ENCODE measurements around the gene BMPR1B.
"Not testable (repeated sequence)": the region's sequence is repeated elsewhere in the genome, so short reads cannot be mapped to it uniquely, and the experiment has no call there.

The BMPR1B gene

DNA sequence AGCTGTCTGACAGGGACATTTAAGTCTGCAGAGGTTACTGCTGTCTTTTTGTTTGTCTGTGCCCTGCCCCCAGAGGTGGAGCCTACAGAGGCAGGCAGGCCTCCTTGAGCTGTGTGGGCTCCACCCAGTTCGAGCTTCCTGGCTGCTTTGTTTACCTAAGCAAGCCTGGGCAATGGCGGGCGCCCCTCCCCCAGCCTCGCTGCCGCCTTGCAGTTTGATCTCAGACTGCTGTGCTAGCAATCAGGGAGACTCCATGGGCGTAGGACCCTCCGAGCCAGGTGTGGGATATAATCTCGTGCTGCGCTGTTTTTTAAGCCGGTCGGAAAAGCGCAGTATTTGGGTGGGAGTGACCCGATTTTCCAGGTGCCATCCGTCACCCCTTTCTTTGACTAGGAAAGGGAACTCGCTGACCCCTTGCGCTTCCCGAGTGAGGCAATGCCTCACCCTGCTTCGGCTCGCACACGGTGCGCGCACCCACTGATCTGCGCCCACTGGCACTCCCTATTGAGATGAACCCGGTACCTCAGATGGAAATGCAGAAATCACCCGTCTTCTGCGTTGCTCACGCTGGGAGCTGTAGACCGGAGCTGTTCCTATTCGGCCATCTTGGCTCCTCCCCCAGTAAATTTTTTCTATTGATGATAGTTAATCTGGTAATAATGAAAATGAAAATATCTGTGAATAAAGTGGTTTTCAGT, 83.6 kb downstream of the BMPR1B start:
- not testable (repeated sequence) for FAIRE-seq

DNA sequence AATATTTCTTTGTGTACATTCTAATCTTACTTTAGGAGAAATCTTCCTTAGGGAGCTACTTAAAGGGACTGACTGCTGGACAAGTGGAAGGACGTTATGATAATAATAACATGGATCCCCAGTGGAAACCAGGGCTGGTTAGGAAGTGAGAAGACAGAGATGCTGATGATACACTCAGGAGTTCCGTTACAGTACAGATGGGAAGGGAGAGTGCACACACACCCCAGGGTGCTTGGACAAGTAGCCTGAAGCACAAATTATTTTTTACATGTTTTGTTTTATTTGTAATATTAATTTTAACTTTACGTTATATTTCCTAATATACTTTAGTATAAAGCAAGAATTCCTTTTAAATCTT, 84.1 kb downstream of the BMPR1B start:
- FAIRE-seq, result no peak

DNA sequence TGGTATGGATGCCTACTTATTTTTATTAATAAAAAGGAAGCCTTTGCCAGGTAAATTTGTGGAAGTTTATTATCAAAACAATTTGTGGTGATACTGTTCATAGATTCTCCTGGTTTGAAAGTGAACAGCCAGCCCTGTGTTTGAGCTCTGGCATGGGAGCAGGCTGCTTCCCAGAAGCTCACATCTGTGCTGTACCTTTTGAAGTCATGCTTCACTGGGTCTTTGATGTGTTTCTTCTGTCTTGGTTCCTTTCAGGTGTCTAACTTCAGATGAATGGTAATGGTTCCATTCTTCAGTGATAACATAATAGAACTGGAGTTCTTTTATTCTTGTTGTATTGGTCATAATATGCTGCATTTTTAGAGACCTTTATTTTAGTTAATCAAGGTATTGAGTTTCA, 85.5 kb downstream of the BMPR1B start:
- no peak for FAIRE-seq

DNA sequence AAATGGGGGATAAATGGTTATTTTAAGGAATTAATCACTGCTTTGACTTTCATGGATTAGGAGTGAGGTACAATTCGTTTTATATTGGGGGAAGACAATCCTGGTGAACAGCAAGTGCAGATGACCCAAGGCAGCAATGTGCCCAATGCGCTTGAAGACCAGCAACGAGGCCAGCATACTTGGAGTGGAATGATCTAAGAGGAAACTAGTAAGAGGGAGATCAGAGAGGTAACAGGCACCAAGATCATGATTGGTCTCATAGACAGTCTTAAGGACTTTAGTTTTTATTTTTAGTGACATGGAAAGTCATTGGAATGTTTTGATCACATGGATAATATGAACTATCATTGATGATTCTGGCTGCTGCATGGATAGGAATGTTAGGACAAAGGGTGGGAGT, 90.6 kb downstream of the BMPR1B start:
- no peak for FAIRE-seq

DNA sequence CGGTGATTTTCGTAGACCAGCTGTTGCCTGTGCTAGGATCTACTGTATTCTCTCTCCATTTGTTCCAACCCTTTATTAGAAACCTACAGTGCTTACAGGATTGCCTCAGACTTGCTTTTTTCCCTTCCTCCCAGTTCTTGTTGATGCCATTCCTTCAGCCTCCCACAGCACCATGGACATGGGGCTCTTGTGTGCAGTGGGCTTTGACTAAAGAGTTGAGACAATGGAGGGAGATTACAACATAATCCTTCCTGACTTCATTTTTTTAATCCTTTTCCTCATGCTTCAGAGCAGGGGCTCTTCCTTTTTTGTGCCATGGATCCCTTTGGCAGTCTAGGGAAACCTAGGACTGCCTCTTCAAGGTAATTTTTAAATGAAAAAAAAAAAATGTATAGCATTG, 92.1 kb downstream of the BMPR1B start:
- FAIRE-seq, result no peak

DNA sequence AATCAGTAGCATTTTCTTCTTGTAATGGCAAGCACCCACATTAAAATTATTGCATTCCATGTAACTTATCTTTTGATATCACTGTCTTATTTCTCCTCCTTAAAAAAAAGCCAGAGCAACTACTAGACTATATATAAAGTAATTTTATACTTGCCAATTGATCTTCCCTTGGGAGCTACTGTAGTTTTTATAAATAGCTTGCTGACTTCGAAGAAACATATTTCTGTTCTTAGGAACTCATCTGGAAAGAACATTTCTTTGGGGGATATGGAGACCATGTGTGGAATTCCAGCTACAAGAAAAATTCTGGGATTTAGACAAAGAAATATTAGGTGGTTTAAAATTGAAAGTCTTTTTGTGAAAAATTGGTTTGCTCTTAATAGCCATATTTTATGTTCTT, 94.9 kb downstream of the BMPR1B start:
- no peak for FAIRE-seq

DNA sequence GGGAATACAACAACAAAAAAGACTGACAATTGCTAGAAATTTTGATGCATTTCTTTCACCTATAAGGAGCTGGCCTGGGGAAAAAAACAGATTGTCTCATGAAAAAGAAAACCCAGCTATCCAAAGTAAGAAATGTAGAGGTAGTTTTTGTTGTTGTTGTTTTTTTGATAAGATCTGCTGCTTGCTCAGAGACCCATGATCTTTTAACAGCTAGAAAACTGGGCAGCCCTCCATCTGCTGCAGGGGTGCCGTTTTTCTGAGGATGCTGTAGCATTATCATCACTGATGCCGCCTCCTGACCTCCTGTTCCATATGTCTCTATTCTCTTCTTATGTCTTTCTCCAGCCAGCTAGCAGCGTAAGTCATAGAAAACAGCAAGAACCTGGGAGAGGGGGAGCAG, 98.3 kb downstream of the BMPR1B start:
- no peak for FAIRE-seq

DNA sequence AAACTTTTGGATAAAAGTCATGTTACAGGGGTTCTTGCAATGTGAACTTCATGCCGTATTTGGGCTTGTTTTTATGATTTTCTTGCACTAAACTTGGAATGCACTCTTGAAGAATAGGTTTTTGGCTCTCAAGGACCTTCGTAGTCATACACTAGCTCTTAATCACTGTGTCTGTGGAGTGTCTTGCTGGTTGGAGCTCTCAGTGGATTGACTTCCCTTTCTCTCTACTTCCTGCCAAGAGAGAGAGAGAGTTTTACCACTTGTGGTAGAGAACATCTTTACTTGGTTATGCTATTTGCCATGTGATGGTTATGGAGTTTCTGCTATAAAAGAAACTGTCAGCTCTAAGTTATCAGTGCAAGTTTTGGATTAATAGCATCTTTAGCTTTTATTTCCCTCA, 112.4 kb downstream of the BMPR1B start:
- FAIRE-seq, result no peak

DNA sequence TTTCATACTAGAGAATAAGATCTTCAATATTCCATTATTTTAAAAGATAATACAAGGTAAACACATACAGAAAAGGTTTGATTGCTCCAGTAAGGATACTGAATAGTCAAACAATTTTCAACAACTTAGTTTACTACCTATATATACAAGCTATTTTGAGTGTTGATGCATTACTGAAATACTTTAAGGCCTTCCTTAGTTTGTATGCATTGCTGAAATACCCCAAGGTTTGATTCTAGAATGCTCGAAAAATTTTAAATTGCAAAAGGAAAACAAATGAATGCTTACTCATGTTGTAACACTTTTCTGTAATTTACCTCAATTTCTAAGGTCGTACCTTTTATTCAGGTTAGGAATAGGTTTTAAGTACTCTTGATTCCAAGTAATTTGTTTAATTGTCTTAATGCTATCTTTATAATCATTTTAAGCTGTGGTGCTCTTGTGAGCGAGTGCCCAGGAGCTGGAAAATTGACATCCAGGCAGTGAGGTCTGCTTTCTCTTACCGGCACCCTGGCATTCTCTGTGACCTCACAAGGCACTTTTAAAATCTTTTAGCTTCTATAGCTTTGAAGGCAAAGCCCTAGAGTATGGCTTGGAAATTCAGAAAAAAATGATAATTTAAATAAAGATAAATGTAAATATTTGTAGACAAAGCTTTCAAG, 114.0 kb downstream of the BMPR1B start:
- FAIRE-seq, result no peak

DNA sequence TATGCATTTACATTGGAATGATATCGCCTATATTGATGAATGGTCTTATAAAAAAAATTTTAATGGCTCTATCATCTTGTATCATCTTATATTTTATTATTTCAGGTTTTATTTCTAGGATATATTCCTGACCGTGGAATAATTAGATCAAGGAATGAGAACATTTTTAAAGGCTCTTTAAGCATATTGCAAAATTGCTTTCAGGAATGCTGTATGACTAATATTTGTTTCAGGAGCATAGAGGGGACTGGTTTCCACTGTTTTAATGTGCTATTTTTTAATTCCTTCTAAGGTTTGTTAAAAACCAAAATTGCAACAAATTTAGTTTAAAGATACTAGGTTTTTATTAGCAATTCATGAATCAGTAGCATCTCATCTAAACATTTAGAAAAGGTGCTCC, 120.2 kb downstream of the BMPR1B start:
- FAIRE-seq, result no peak

DNA sequence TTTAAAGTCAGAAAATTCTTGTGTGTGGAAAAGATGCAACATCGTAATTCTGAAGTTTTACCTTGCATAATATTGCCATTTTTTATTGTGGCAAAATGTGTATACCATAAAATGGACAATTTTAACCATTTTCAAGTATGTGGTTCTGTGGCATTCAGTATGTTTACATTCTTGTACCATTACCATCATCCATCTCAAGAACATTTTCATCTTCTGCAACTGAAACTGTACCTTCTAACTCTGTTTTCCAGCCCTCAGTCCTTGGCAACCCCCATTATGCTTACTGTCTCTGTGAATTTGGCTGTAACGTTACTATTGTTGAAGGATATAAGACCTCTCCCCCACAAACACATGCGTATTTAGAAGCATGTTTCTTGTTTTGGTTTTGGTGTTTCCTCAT, 123.2 kb downstream of the BMPR1B start:
- FAIRE-seq, result no peak

DNA sequence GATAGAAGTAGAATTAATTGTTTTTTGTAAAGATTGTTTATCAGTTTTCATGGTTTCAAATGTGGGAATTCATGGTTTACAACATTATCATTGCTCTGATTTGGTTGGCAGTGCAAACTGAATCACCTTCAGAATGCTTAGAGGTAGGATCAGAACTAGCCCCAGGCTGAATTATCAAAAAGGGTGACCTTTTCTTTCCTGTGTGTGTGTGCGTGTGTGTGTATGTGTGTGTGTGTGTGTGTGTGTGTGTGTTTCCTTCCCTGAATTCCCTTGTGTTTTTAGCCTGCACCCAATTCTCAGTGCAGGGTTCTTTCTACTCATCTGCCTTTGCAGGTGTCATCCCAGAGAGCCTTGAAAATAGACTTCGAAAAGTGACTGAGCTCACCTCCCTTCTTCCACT, 125.0 kb downstream of the BMPR1B start:
- FAIRE-seq, result no peak

DNA sequence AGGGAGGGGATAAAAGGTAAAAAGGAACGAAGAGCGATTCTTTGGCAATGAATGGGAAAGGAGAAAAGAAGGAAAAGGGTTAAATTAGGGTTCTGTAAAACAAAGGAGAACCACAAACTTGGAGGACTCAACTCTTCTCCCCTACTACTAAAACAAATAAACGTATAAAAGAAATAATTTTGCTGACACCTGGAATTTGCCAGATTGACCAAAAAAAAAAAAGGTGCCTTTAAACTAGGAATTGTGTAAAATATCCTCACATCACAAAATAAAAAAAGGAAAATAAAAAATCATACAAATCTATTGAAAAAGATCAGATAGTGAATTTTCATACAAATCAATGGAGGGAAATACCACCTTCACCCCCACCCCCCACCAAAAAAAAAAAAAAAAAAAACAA, 129.3 kb downstream of the BMPR1B start:
- no peak for FAIRE-seq

DNA sequence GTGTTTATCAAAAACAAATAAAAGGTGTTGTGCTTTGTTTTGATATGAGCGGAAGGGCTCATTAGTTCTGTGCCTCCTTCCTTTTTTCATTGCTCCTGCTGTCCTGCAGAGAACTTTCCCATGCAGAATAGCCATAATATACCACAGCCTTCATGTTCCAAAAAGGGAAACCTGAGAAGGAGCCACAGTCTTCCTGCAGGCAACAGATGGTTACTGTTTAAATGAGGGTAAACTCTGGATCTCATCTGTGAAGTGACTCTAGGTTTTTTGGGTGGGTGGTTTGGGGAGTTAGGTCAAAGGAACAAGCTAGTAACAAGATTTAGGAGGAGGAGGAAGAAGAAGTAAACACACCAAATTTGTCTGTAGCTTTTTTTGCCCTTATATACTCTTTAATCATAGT, 131.8 kb downstream of the BMPR1B start:
- FAIRE-seq, result no peak

DNA sequence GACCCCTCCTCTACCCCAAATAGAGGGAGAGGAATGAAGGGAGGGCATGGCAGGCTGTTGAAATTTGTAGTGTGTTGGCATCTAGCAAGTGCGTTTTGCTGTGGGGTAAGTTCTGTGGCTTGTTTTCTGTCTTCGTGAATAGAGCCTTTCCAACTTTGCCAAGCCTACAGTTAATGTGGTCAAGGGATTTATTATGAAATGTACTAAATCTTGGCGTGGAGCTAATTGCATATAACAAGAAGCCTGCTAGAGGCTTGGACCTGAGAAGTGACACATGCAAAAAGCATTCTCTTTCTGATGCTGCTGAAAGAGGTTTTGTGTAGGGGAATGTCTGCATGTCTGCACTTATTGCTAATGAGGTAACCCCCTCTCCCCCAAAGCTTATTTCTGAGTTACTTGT, 132.2 kb downstream of the BMPR1B start:
- FAIRE-seq, result no peak

DNA sequence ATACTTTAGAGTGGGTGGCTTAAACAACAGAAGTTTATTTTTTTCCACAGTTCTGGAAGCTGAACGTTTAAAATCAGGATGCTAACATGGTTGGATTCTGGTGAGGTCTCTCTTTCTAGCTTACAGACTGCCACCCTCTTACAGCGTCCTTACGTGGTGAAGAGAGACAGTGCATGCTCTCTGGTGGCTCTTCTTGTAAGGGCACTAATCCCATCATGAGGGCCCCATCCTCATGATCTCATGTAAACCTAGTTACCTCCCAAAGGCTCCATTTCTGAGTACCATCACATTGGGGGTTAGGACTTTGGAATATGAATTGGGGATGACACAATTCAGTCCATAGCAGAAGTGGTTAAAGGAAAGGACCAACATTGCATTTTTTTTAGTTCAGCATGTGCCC, 132.8 kb downstream of the BMPR1B start:
- FAIRE-seq, result no peak

DNA sequence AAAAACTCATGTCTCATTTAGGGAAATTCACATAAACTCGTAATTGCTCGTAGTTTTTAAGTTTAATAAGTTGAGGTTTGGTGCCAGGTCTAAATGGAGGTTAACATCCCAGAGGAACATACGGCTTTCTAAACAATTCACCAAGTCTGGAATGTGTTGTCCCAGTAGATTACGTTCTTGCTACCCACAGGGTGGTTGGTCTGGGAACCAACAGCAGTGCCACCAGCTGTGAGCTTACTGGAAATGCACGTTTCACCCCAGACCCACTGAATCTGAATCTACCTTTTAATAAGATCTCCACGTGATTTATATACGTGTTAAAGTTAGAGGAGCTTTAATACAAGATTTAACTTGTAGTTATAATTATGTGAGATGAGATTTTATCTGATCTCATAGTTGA, 134.3 kb downstream of the BMPR1B start:
- no peak for FAIRE-seq

DNA sequence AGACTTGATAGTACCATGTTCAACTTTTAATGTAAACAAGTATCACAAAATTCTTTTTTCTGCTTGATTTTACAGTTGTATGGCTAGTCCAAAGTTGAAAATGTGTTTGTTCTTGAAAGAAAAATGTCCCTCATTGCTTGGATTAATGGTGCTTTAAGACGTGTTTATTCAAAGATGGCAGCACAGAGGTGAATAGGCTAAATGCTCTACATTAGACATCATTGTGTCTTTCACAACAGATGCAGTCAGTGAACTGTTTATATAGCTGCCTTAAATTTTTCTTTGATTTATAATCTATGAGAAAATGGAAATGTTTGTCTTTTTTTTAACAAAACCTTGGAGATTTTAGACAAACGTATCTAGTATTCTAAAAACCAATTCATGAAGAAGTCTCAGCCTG, 137.3 kb downstream of the BMPR1B start:
- FAIRE-seq, result no peak

DNA sequence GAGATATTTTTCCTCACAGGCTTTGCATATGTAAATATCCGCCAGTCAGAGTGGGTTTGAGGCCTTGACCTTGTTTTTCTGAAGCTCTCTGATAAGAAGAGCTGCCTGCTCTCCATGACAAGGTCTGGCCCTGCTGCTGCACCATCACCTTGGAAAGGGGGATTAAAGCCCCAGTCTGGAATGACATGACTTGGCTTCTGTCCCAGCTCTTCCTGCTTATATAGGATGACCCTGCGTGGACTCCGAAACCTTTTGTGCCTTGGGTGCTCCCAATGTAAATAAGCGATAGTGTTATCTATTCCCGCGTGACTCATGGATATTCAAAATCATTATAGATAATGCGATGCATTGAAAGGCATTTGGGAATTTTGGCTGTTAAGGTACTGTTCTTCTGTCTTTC, 139.3 kb downstream of the BMPR1B start:
- no peak for FAIRE-seq

DNA sequence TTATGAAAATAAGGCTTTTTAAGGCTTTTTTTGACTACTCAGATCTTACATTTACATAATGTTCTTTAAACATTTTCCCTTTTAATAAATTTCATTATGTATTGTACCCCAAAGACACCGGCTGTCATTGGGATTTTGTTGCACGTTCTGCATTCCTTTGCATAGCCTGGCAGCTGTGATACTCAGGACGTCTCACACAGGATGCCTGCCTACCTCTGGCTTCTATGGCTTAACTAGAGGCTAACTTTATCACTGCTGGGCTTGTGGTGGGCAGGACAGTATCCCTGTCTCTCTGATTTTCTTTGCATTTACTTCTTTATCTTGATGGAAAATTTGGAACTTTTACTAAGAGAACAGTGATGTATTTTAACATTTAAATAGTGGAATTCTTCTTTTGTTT, 147.8 kb downstream of the BMPR1B start:
- no peak for FAIRE-seq

DNA sequence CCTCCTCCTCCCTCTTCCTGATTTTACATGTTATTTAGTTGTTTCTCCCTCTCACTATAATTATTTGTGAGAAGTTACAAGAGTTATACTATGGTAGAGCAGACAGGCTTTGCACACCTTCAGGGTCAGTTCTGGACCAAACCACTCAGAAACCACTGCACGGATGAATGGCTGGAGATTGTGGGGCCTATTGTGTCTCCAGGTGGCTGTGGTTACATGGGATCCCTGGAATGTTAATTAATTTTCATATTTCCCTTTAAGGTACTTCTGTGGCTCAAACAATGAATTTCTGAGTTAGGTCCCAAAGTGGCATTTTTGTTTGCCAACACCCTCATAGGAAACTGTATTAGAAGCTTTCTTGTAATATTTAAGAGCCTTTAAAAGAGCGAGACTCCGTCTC, 151.9 kb downstream of the BMPR1B start:
- FAIRE-seq, result no peak

DNA sequence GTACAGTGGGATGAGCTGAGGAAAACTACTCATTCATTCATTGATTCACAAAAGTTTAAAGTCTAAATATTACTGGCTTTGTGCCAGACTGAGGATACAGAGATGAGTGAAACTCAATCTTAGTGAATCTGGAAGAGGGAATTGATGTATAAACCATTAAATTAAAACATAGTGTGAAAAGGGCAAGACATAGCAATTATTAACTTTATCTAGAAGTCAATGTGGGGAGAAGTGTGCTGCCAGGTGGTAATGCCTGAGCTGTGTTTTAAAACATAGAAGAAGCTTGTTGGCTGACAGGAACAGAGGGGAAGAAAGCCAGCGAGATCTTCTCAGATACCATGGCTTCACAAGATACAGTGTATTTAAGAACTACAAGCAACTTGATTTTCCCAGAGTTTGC, 153.4 kb downstream of the BMPR1B start:
- FAIRE-seq, result no peak

DNA sequence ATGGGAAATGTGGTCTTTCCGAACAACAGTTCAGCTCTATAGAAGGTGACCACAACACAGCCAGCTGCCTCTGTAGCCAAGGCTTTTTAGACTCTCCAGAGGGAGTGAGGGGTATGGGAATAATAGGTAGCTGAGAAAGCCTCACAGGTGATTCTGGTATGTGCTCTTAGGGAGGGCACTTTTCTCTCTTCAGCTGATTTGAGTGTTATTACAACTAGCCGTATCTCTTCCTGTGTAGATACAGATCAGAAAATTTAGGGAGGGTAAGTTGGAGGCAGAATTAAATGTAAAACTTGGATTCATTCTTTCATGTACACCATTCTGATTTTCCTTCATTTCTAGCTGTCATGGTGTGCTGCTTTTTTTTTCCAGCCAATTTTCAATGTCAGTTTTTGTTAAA, 154.9 kb downstream of the BMPR1B start:
- FAIRE-seq, result no peak

DNA sequence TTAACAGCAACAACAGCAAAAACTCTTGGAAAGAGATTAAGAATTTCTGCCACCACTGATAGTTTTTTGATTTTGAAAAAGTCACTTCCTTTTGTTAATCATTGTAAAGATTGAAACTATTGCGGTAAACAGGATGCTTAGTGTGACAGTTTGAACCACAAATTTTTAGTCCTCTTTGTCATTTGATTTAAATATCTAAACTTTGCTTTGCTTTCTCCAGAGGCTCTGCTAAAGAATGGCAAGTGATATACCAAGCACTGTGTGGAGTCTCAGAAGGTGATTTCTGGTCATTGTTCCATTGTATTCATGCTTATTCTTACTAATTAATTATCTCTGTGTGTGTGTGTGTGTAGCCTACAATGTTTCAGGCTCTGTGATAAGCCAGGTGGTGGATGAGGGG, 155.6 kb downstream of the BMPR1B start:
- no peak for FAIRE-seq

DNA sequence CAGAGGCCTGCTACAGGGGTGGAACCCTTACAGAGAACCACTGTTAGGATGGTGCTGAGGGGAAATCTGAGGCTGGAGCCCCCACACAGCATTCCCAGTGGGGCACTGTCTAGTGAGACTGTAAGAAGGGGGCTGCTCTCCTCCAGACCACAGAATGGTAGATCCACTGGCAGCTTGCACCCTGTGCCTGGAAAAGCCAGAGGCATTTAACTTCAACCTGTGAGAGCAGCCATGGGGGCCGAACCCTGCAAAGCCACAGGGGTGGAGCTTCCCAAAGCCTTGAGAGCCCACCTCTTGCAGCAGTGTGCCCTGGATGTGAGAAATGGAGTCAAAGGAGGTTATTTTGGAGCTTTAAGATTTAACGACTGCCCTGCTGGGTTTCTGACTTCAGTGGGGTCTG, 159.4 kb downstream of the BMPR1B start:
- no peak for FAIRE-seq

Measured in islet of Langerhans (tissue), 1 donor.